Transverse colon (tissue), 4 donors: ENCODE results near the gene DCAF17. TPM values are rescaled to one million over a fixed set of nuclear protein-coding genes. Genes with fewer than 3 reads are reported as not detected.
A peak's percentile ranks its signal among the peaks of the same experiment; 100 is the strongest.

ENCODE experiments used
- DNase-seq: peaks from one replicate; pipeline ENCODE4 v3.0.0-alpha.2; 2019
- H3K27ac ChIP-seq, 4 donors: fragments of 200-600 bp; sonication (generic); 2 replicates each; pipeline ENCODE4 v1.5.1; 2016 to 2018; ENCODE audit warnings: inconsistent platforms in 4 of 4
- H3K27me3 ChIP-seq: fragments of 200-600 bp; sonication (generic); 2 replicates; pipeline ENCODE4 v1.5.1; 2017; ENCODE audit warnings: inconsistent platforms
- H3K36me3 ChIP-seq, 4 donors: fragments of 200-600 bp; sonication (generic); 2 replicates each; pipeline ENCODE4 v1.5.1; 2017 to 2019; ENCODE audit warnings: inconsistent platforms in 4 of 4
- H3K4me1 ChIP-seq, 4 donors: fragments of 200-600 bp; sonication (generic); 2 replicates each; pipeline ENCODE4 v1.5.1; 2017 to 2020; ENCODE audit warnings: inconsistent platforms in 4 of 4
- H3K4me3 ChIP-seq, 4 donors: fragments of 200-600 bp; sonication (generic); 1 replicate in 1 of 4; 2 replicates in 3 of 4; pipeline versions ENCODE4 v1.5.1 to v1.6.1; 2017 to 2019; ENCODE audit warnings: inconsistent platforms in 4 of 4
- H3K9me3 ChIP-seq, 2 donors: fragments of 200-600 bp; sonication (generic); 2 replicates each; pipeline ENCODE4 v1.5.1; 2017 to 2019; ENCODE audit warnings: inconsistent platforms in 2 of 2
- EP300 ChIP-seq: sonication (generic); formaldehyde crosslinking; IDR thresholded peaks from one replicate; pipeline ENCODE4 v1.6.1; 2017; ENCODE audit warnings: antibody characterized with exemption, low read depth
- POLR2A ChIP-seq: fragments of 450-650 bp; IDR thresholded peaks from one replicate; pipeline ENCODE4 v1.6.1; 2016; ENCODE audit warnings: antibody characterized with exemption, mild to moderate bottlenecking, moderate library complexity
- POLR2AphosphoS5 ChIP-seq, 3 donors: sonication (generic); formaldehyde crosslinking; IDR thresholded peaks; one replicate each; pipeline ENCODE4 v1.6.1; 2016; ENCODE audit warnings: antibody characterized with exemption in 3 of 3
- WGBS, 2 donors: methylation state at CpG; one replicate each; pipeline ENCODE4 v1.1.5; 2018; ENCODE audit warnings: low coverage in 1 of 2; 5-methylcytosine and 5-hydroxymethylcytosine counted together
- in situ Hi-C, 4 donors: fragments of 200-750 bp; cut with MboI; loops; one replicate each; pipeline versions ENCODE4 v1.15.0 to v1.15.1; 2017; ENCODE audit warnings: low sequenced_read_pairs in 3 of 4, low pct_ligation_motif_present in 1 of 4, low pct_unique_long_range_greater_than_20kb in 1 of 4
- intact Hi-C: fragments of 100-400 bp; cut with DNase I; formaldehyde crosslinking; loops from one replicate; pipeline ENCODE4 v1.15.1; 2023; ENCODE audit warnings: low total_unique reads
- total RNA-seq, 4 donors: library from RNA; depleted of rRNA; stranded (reverse); fragments of >200 nt; gene quantifications; one replicate each; pipeline ENCODE4 v1.1.0, GENCODE V29; 2016
- TF ChIP-seq, protein P1 (sequence below), 5 experiments: fragments of 200-600 bp in 3 of 5; fragments of 450-650 bp in 2 of 5; sonication (generic) in 3 of 5; IDR thresholded peaks; 1 replicate in 2 of 5; 2 replicates in 3 of 5; pipeline ENCODE4 v1.5.1; 2016 to 2017; ENCODE audit warnings: antibody characterized with exemption in 5 of 5, inconsistent platforms in 3 of 5, mild to moderate bottlenecking in 2 of 5, moderate library complexity in 1 of 5

The DCAF17 gene
- total RNA-seq, 4 donors from 2014 or later: 6.2 to 24.7 (median 19.2) TPM

DNA sequence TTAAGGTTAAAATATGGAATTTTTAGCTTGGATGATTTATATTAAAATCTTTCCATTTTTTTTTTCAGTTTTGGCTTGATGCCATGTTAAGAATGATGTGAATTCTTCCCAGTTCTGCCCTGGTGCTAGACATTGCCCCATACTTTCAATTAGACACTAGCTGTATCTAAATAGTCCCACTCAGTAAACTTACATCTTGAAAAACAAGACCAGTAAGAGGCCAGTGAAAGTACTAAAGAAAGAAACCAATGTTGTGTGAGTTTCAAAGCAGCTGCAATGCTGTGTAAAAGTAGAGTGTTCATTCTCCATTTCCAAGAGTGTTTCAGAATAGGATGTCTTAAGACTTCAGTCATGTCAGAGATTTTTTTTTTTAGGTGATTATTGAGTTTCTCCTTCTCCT is 48.3 kb downstream of the DCAF17 start:
- intact Hi-C loops (no loop called here), in situ Hi-C loops (no loop called here)
- H3K4me3 ChIP-seq: no peak overlapping the region
- DNase-seq: no peak
- TF ChIP-seq POLR2AphosphoS5 (IDR thresholded peaks at IDR 0.05): no peak
- TF ChIP-seq EP300: no peak
- H3K27ac ChIP-seq: no peak overlapping the region
- no peaks in the 10 kb centered on the region for H3K36me3 ChIP-seq
- H3K9me3 ChIP-seq: no peaks in the 10 kb centered on the region
- H3K27me3 ChIP-seq: no peaks in the 10 kb centered on the region
- H3K4me1 ChIP-seq: peaks cover 0 to 3% (median 0%) of the 10 kb centered on the region in 4 donors

DNA sequence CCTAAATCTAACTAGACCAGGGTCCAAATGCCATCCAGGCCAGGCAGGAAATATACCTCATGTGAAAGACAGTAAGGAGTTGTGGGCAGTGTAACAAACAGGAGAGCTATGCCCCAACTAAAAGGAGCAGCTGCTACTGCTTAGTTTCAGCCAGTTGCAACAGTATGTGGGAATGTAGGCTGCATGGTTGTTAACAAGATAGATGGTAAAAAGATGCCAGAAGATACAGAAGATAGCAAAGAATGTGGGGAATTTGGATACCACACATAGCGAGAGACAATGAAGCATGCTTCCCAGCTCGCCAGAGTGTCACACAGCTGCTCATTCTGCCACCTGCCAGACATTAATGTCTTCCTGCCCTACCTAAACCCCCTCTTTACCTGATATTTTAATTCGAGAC is 48.9 kb downstream of the DCAF17 start:
- no peaks in the 10 kb centered on the region for H3K9me3 ChIP-seq
- no peaks in the 10 kb centered on the region for H3K27me3 ChIP-seq
- no peak overlapping the region for H3K4me3 ChIP-seq
- WGBS, 2 donors: 87% methylated on average over 3 of the region's 3 CpGs
- in situ Hi-C loops: no loop called here
- no peak overlapping the region for H3K27ac ChIP-seq
- DNase-seq: no peak
- TF ChIP-seq, protein P1, sequence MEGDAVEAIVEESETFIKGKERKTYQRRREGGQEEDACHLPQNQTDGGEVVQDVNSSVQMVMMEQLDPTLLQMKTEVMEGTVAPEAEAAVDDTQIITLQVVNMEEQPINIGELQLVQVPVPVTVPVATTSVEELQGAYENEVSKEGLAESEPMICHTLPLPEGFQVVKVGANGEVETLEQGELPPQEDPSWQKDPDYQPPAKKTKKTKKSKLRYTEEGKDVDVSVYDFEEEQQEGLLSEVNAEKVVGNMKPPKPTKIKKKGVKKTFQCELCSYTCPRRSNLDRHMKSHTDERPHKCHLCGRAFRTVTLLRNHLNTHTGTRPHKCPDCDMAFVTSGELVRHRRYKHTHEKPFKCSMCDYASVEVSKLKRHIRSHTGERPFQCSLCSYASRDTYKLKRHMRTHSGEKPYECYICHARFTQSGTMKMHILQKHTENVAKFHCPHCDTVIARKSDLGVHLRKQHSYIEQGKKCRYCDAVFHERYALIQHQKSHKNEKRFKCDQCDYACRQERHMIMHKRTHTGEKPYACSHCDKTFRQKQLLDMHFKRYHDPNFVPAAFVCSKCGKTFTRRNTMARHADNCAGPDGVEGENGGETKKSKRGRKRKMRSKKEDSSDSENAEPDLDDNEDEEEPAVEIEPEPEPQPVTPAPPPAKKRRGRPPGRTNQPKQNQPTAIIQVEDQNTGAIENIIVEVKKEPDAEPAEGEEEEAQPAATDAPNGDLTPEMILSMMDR (IDR thresholded peaks at IDR 0.05): no peak
- TF ChIP-seq EP300 (no peak), POLR2AphosphoS5 (IDR thresholded peaks at IDR 0.05) (no peak), POLR2A (no peak)
- intact Hi-C loops: no loop called here
- H3K36me3 ChIP-seq: no peaks in the 10 kb centered on the region
- peaks cover 0 to 3% (median 0%) of the 10 kb centered on the region in 4 donors for H3K4me1 ChIP-seq

DNA sequence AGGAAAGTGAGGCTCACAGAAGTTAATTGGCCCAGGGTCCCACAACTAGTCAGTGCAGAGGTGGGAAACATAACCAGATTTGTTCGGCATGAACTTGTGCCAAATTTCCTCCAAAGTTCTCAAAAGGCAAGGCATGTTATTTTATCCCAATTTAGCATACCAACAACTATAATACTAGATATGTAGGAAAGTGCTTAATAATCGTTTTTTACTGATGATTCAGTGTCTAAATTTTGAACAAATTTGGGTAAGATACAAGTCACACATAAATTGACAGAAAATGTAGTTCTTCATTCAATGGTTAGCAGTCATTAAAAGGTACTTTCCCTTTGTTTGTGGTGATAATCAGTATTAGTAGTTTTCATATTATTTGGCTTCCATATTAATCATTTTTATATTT is 49.8 kb downstream of the DCAF17 start:
- no peaks in the 10 kb centered on the region for H3K27me3 ChIP-seq
- in situ Hi-C loops: no loop called here
- no peaks in the 10 kb centered on the region for H3K36me3 ChIP-seq
- no peak overlapping the region for H3K27ac ChIP-seq
- no peak for DNase-seq
- H3K4me3 ChIP-seq: no peak overlapping the region
- peaks cover 0 to 4% (median 4%) of the 10 kb centered on the region in 4 donors for H3K4me1 ChIP-seq
- intact Hi-C loops: no loop called here
- no peaks in the 10 kb centered on the region for H3K9me3 ChIP-seq
- TF ChIP-seq, protein P1 (IDR thresholded peaks at IDR 0.05): no peak
- no peak for TF ChIP-seq EP300
- TF ChIP-seq POLR2AphosphoS5 (IDR thresholded peaks at IDR 0.05): no peak
- TF ChIP-seq POLR2A: no peak
- WGBS, 2 donors: 76 to 79% methylated on average over 2 of the region's 2 CpGs

DNA sequence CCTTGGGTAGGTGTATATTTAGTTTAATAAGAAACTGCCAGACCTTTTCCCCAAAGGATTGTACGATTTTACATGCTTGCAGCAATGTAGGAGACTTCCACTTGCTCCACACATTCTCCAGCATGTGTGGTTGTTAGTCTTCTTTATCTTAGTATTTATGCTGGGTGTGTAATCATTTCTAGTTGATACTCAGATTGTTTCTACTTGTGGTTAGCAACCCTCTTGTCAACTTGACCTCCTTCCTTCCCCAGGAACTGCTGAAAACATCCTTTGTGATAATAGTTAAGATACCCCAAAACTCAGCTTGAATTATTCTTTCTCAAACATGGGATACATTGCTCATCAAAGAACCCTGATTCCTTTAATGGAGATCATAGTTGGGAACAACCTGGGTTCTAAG is 51.1 kb downstream of the DCAF17 start:
- in situ Hi-C loops: no loop called here
- no peaks in the 10 kb centered on the region for H3K27me3 ChIP-seq
- intact Hi-C loops: no loop called here
- H3K27ac ChIP-seq: no peak overlapping the region
- no peak overlapping the region for H3K4me3 ChIP-seq
- DNase-seq: no peak
- no peaks in the 10 kb centered on the region for H3K9me3 ChIP-seq
- no peak for TF ChIP-seq POLR2A
- no peak for TF ChIP-seq POLR2AphosphoS5 (IDR thresholded peaks at IDR 0.05)
- TF ChIP-seq, protein P1 (IDR thresholded peaks at IDR 0.05): no peak
- TF ChIP-seq EP300: no peak
- 17 to 67% methylated on average over 1 of the region's 1 CpG for WGBS, 2 donors
- no peaks in the 10 kb centered on the region for H3K36me3 ChIP-seq
- H3K4me1 ChIP-seq: peaks cover 0 to 5% (median 4%) of the 10 kb centered on the region in 4 donors

DNA sequence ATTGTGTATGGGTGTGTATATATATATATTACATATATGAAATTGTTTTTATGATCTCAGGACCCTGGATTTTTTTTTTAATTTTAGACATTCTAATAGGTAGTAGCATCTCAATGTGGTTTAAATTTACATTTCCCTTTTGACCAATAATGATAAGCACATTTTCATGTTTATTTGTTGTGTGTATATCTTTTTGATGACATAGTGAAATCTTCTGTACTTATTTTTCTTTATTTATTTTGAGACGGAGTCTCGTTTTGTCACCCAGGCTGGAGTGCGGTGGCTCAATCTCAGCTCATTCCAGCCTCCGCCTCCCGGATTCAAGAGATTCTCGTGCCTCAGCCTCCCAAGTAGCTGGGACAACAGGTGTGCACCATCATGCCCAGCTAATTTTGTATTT is 53.2 kb downstream of the DCAF17 start:
- 96 to 100% methylated on average over 5 to 6 of the region's 6 CpGs for WGBS, 2 donors
- H3K27ac ChIP-seq: peak overlapping the region in 2 of 4 donors; percentile 26 to 31

More for the DNA sequence above, 53.2 kb downstream of the DCAF17 start:
- intact Hi-C loops: no loop called here
- Histone ChIP-seq H3K36me3 (no peaks in the 10 kb centered on the region), H3K27me3 (no peaks in the 10 kb centered on the region), H3K4me1 (peaks cover 0 to 14% (median 5%) of the 10 kb centered on the region in 4 donors), H3K4me3 (no peak overlapping the region), H3K9me3 (no peaks in the 10 kb centered on the region)
- in situ Hi-C loops: no loop called here
- no peak for DNase-seq
- TF ChIP-seq, protein P1 (IDR thresholded peaks at IDR 0.05): no peak
- TF ChIP-seq POLR2AphosphoS5 (IDR thresholded peaks at IDR 0.05) (no peak), POLR2A (no peak), EP300 (no peak)
